PC-9 (cell line): ENCODE results near the gene ADORA3. TPM values are rescaled to one million over a fixed set of nuclear protein-coding genes. Genes with fewer than 3 reads are reported as not detected.

Source experiments
- BruUV-seq: library from RNA; stranded (reverse); fragments of 400-500 nt; replicated peaks from 2 replicates; lab custom pipeline; 2021; lab: Mats Ljungman, UMichigan
- CTCF ChIA-PET: fragments of 300-600 bp; sonication (Branson Sonifier 250); formaldehyde crosslinking; loops from one replicate; lab custom pipeline; 2022; ENCODE audit warnings: antibody characterized with exemption; lab: Charles Lee
- POLR2A ChIA-PET: fragments of 300-600 bp; sonication (Branson Sonifier 250); formaldehyde crosslinking; loops from one replicate; lab custom pipeline; 2022; ENCODE audit warnings: antibody characterized with exemption; ENCODE audit not compliant: unreplicated experiment; lab: Charles Lee
- DNase-seq, 2 experiments: peaks; one replicate each; pipeline versions ENCODE4 v3.0.0 to v3.0.0-alpha.2; 2015 to 2022; ENCODE audit warnings: mixed read lengths in 1 of 2
- H2AFZ ChIP-seq: fragments of 200-600 bp; sonication (generic); 2 replicates; pipeline ENCODE4 v1.8.1; 2017; ENCODE audit warnings: antibody characterized with exemption
- H3F3A ChIP-seq: fragments of 200-600 bp; sonication (generic); 2 replicates; pipeline ENCODE4 v1.8.1; 2017; ENCODE audit warnings: antibody characterized with exemption, mild to moderate bottlenecking, low read depth; ENCODE audit not compliant: insufficient read depth
- H3K27ac ChIP-seq: fragments of 200-600 bp; sonication (generic); 2 replicates; pipeline ENCODE4 v1.6.1; 2016; ENCODE audit warnings: mixed run types
- H3K27me3 ChIP-seq: fragments of 200-600 bp; sonication (generic); 2 replicates; pipeline ENCODE4 v1.6.1; 2016; ENCODE audit warnings: low read depth, mixed run types; ENCODE audit not compliant: insufficient read depth
- H3K36me3 ChIP-seq: fragments of 200-600 bp; sonication (generic); 2 replicates; pipeline ENCODE4 v1.6.1; 2016; ENCODE audit warnings: low read depth, mixed run types
- H3K4me1 ChIP-seq: fragments of 200-600 bp; sonication (generic); replicated peaks from 2 replicates; pipeline ENCODE4 v1.6.1; 2016; ENCODE audit warnings: mixed run types; ENCODE audit not compliant: insufficient read depth
- H3K4me2 ChIP-seq: fragments of 200-600 bp; sonication (generic); 2 replicates; pipeline ENCODE4 v1.6.1; 2017; ENCODE audit warnings: mixed run types
- H3K4me3 ChIP-seq: fragments of 200-600 bp; sonication (generic); 2 replicates; pipeline ENCODE4 v1.6.1; 2016; ENCODE audit warnings: mixed run types
- H3K79me2 ChIP-seq: fragments of 200-600 bp; sonication (generic); 2 replicates; pipeline ENCODE4 v1.6.1; 2017; ENCODE audit warnings: low read depth, mixed run types
- H3K9me2 ChIP-seq: fragments of 200-600 bp; sonication (generic); 2 replicates; pipeline ENCODE4 v1.8.1; 2017; ENCODE audit warnings: mild to moderate bottlenecking; ENCODE audit not compliant: insufficient read depth
- H3K9me3 ChIP-seq: fragments of 200-600 bp; sonication (generic); 2 replicates; pipeline ENCODE4 v1.8.1; 2016; ENCODE audit warnings: low read depth; ENCODE audit not compliant: insufficient read depth
- H4K20me1 ChIP-seq: fragments of 200-600 bp; sonication (generic); 2 replicates; pipeline ENCODE4 v1.8.1; 2017; ENCODE audit not compliant: insufficient read depth
- EZH2 ChIP-seq: fragments of 200-600 bp; sonication (generic); IDR thresholded peaks from 2 replicates; pipeline ENCODE4 v1.8.0; 2017; ENCODE audit warnings: antibody characterized with exemption, low read depth
- intact Hi-C: fragments of 100-400 bp; cut with micrococcal nuclease; formaldehyde crosslinking; loops from one replicate; pipeline ENCODE4 v1.10.0; 2022; ENCODE audit not compliant: unreplicated experiment
- total RNA-seq: library from RNA; stranded (reverse); gene quantifications from 2 replicates; pipeline ENCODE4 v1.2.3, GENCODE V29; 2021
- TF ChIP-seq, protein P1 (sequence below): fragments of 200-600 bp; sonication (generic); conservative IDR thresholded peaks from 2 replicates; pipeline ENCODE4 v1.6.1; 2017; ENCODE audit warnings: mixed run types, antibody characterized with exemption, mild to moderate bottlenecking, moderate library complexity

Gene ADORA3
- total RNA-seq, 1 experiment from 2014 or later: not detected

DNA sequence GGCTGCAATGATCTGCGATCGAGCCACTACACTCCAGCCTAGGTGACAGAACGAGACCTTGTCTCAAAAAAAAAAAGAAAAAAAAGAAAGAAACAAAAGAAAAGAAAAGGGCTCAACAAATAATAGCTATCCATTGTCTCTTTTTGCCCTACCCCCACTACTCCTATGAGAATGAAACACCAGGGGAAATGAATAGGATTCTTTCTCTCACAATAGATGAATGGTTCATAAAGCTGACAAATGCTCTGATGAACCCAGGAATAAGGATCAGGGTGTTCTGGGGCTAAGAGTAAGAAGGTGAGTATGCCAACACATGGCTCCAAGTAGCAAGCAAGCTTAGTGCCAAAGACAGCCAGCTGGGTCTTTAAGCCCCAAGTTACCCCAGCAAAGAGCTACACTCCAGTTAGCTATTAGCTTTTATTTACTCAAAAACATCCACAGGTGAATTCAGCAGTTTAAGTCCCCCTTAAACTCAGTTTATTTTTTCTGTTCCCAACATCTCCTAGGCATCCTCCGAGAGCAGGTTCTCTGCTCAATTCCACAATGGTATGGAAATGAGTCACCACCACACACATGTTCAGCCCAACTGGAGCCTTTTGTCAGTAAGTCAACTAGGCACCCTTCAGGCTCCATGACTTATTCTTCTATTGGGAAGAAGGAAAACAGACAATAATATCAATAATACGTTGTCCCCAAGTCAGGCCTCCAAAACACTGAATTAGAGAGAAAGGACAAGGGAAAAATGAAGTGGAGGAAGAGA, 4.2 kb downstream of the ADORA3 start:
- no peaks in the 10 kb centered on the region for H4K20me1 ChIP-seq
- TF ChIP-seq EZH2: no peak
- TF ChIP-seq, protein P1, sequence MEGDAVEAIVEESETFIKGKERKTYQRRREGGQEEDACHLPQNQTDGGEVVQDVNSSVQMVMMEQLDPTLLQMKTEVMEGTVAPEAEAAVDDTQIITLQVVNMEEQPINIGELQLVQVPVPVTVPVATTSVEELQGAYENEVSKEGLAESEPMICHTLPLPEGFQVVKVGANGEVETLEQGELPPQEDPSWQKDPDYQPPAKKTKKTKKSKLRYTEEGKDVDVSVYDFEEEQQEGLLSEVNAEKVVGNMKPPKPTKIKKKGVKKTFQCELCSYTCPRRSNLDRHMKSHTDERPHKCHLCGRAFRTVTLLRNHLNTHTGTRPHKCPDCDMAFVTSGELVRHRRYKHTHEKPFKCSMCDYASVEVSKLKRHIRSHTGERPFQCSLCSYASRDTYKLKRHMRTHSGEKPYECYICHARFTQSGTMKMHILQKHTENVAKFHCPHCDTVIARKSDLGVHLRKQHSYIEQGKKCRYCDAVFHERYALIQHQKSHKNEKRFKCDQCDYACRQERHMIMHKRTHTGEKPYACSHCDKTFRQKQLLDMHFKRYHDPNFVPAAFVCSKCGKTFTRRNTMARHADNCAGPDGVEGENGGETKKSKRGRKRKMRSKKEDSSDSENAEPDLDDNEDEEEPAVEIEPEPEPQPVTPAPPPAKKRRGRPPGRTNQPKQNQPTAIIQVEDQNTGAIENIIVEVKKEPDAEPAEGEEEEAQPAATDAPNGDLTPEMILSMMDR: no peak
- BruUV-seq: no TSS peak
- peaks cover 5% of the 10 kb centered on the region; the same call in 1 of the 2 replicates for H3K9me3 ChIP-seq
- H3K36me3 ChIP-seq: no peaks in the 10 kb centered on the region
- no peak for DNase-seq
- no peaks in the 10 kb centered on the region for H3K79me2 ChIP-seq
- no peak overlapping the region for H2AFZ ChIP-seq
- no peak overlapping the region for H3K4me2 ChIP-seq
- H3K4me3 ChIP-seq: no peak overlapping the region
- CTCF ChIA-PET: no interaction called here
- peaks cover 4% of the 10 kb centered on the region; the same call in 1 of the 2 replicates for H3K9me2 ChIP-seq
- H3K4me1 ChIP-seq: no peaks in the 10 kb centered on the region
- intact Hi-C loops: no loop called here
- H3F3A ChIP-seq: no peaks in the 10 kb centered on the region
- H3K27ac ChIP-seq: no peak overlapping the region
- peaks cover 25% of the 10 kb centered on the region for H3K27me3 ChIP-seq
- POLR2A ChIA-PET: no interaction called here

- intact Hi-C loops: no loop called here
- peaks cover 5% of the 10 kb centered on the region; the same call in 1 of the 2 replicates for H3K9me3 ChIP-seq
- H2AFZ ChIP-seq: no peak overlapping the region
- no peak overlapping the region for H3K4me2 ChIP-seq
- H3K36me3 ChIP-seq: no peaks in the 10 kb centered on the region
- H3K27ac ChIP-seq: no peak overlapping the region
- no peak for DNase-seq
- H3K27me3 ChIP-seq: peaks cover 40% of the 10 kb centered on the region
- no peaks in the 10 kb centered on the region for H3K79me2 ChIP-seq
- TF ChIP-seq, protein P1: no peak
- TF ChIP-seq EZH2: no peak
- no peaks in the 10 kb centered on the region for H4K20me1 ChIP-seq
- BruUV-seq: no TSS peak
- no peaks in the 10 kb centered on the region for H3K4me1 ChIP-seq
- peaks cover 4% of the 10 kb centered on the region; the same call in 1 of the 2 replicates for H3K9me2 ChIP-seq
- H3K4me3 ChIP-seq: no peak overlapping the region
- ChIA-PET CTCF (no interaction called here), POLR2A (no interaction called here)
- H3F3A ChIP-seq: no peaks in the 10 kb centered on the region
These were observed 5.8 kb downstream of the ADORA3 start for GRCh38 chr1:111497592-111497991.

DNA sequence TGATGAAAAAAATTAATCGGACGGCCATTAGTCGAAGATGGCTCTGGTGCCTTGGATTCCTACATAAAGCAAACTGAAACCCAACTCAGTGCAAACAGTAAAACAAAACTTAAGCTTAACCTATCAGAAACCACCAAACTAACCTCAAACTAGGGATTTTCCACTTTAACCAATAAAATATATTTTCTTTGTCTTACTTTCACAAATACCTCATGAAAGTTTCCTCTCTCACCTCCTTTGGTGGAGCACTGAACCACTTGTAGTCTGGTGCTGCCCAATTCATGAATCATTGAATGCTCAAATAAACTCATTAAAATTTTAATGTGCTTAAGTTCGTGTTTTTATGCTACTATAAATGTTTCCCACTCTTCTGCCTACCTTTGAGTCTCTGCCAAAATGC, 7.0 kb downstream of the ADORA3 start:
- H3K4me1 ChIP-seq: no peaks in the 10 kb centered on the region
- DNase-seq: no peak
- POLR2A ChIA-PET: no interaction called here
- CTCF ChIA-PET: no interaction called here
- TF ChIP-seq, protein P1: no peak
- TF ChIP-seq EZH2: no peak
- no peak overlapping the region for H3K4me3 ChIP-seq
- no peaks in the 10 kb centered on the region for H3F3A ChIP-seq
- no peak overlapping the region for H3K4me2 ChIP-seq
- H3K79me2 ChIP-seq: no peaks in the 10 kb centered on the region
- H3K27me3 ChIP-seq: peaks cover 40% of the 10 kb centered on the region
- no peaks in the 10 kb centered on the region for H4K20me1 ChIP-seq
- intact Hi-C loops: no loop called here
- peaks cover 5% of the 10 kb centered on the region; the same call in 1 of the 2 replicates for H3K9me3 ChIP-seq
- H3K36me3 ChIP-seq: no peaks in the 10 kb centered on the region
- peaks cover 4% of the 10 kb centered on the region; the same call in 1 of the 2 replicates for H3K9me2 ChIP-seq
- H2AFZ ChIP-seq: no peak overlapping the region
- no peak overlapping the region for H3K27ac ChIP-seq
- no TSS peak for BruUV-seq
